ENCODE data around the gene MS4A6E. TPM values are rescaled to one million over a fixed set of nuclear protein-coding genes. Genes with fewer than 3 reads are reported as not detected.
A peak's percentile ranks its signal among the peaks of the same experiment; 100 is the strongest.

MS4A6E gene
- total and polyA plus RNA-seq, 2 experiments from 2014 or later = not detected

- H3K4me2 ChIP-seq = peak overlapping the region; percentile 45; the same call in 1 of the 2 replicates
- H3F3A ChIP-seq (replicated peaks; ENCODE audit: low read depth) = no peaks in the 10 kb centered on the region
- no peaks in the 10 kb centered on the region for H3K27me3 ChIP-seq (ENCODE audit: insufficient read depth)
- TF ChIP-seq ZNF114 (CRISPR knock-in tag; IDR thresholded peaks at IDR 0.05) (no peak), CREB1 (CRISPR knock-in tag; IDR thresholded peaks at IDR 0.05; ENCODE audit: low read depth) (no peak)
- peaks cover 11% of the 10 kb centered on the region for H3K4me1 ChIP-seq (ENCODE audit: insufficient read depth)
- H3K36me3 Mint-ChIP-seq (ENCODE audit: low read depth) = peaks cover 35% of the 10 kb centered on the region
- H3K27ac ChIP-seq (ENCODE audit: low read depth) = peak overlapping the region; percentile 85
- H3K4me1 Mint-ChIP-seq = peaks cover 16% of the 10 kb centered on the region
- DNase-seq (ENCODE audit: low spot score) (peak; percentile 50), ATAC-seq (peak; percentile 29; the same call in 1 of the 3 replicates)
- no peaks in the 10 kb centered on the region for H3K27me3 Mint-ChIP-seq (ENCODE audit: insufficient read depth, low read depth, poor library complexity)
- H3K4me3 Mint-ChIP-seq = no peak overlapping the region
- no peak overlapping the region for H3K27ac Mint-ChIP-seq
- no peak overlapping the region for H3K4me3 ChIP-seq
- peaks cover 31% of the 10 kb centered on the region for H3K9me3 Mint-ChIP-seq
- H4K20me1 ChIP-seq (replicated peaks; ENCODE audit: insufficient read depth) = no peaks in the 10 kb centered on the region
- peaks cover 17% of the 10 kb centered on the region for H3K9me2 ChIP-seq (ENCODE audit: insufficient read depth)
- no peaks in the 10 kb centered on the region for H3K79me2 ChIP-seq (replicated peaks; ENCODE audit: insufficient read depth)
- H3K36me3 ChIP-seq (ENCODE audit: insufficient read depth) = no peaks in the 10 kb centered on the region; the same call in 1 of the 2 replicates
- no peak overlapping the region for H2AFZ ChIP-seq
Measured at GRCh38 chr11:60367009-60367408, 40.0 kb downstream of the MS4A6E start.

DNA sequence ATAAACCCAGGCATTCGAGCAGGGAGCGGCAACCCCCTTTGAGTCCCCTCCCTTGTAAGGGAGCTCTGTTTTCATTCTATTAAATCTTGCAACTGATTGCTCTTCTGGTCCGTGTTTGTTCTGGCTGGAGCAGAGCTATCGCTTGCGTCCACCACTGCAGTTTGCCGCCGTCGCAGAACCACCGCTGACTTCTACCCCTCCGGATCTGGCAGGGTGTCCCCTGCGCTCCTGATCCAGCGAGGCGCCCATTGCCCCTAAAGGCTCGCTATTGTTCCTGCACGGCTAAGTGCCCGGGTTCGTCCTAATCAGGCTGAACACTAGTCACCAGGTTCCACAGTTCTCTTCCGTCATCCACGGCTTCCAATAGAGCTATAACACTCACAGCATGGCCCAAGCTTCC, 40.8 kb downstream of the MS4A6E start:
- H3K27me3 Mint-ChIP-seq (ENCODE audit: insufficient read depth, low read depth, poor library complexity) = peaks cover 3% of the 10 kb centered on the region
- H3K27me3 ChIP-seq (ENCODE audit: insufficient read depth) = no peaks in the 10 kb centered on the region
- no peak for TF ChIP-seq EZH2 (IDR thresholded peaks at IDR 0.05; ENCODE audit: low read depth, unreplicated experiment)
- no peak for TF ChIP-seq ZNF331 (CRISPR knock-in tag; IDR thresholded peaks at IDR 0.05; ENCODE audit: low read depth)
- no peak for TF ChIP-seq CTCF (conservative IDR thresholded peaks at IDR 0.05; ENCODE audit: low read depth in 2 of 2)
- TF ChIP-seq POLR2AphosphoS5 (IDR thresholded peaks at IDR 0.05; ENCODE audit: low read depth) = no peak
- peaks cover 31% of the 10 kb centered on the region for H3K36me3 Mint-ChIP-seq (ENCODE audit: low read depth)
- peaks cover 25% of the 10 kb centered on the region for H3K9me3 Mint-ChIP-seq
- H4K20me1 ChIP-seq (replicated peaks; ENCODE audit: insufficient read depth) = no peaks in the 10 kb centered on the region
- 0 out of 2 replicates have a peak overlapping the region, but pooled peaks have one; percentile 23 for H2AFZ ChIP-seq
- H3K4me1 Mint-ChIP-seq = peaks cover 16% of the 10 kb centered on the region
- no peak overlapping the region for H3K4me3 ChIP-seq
- peaks cover 11% of the 10 kb centered on the region for H3K4me1 ChIP-seq (ENCODE audit: insufficient read depth)
- no peak overlapping the region for H3K27ac ChIP-seq (ENCODE audit: low read depth)
- H3K79me2 ChIP-seq (replicated peaks; ENCODE audit: insufficient read depth) = no peaks in the 10 kb centered on the region
- no peak overlapping the region for H3K27ac Mint-ChIP-seq
- peaks cover 18% of the 10 kb centered on the region for H3K9me2 ChIP-seq (ENCODE audit: insufficient read depth)
- no peaks in the 10 kb centered on the region; the same call in 1 of the 2 replicates for H3K36me3 ChIP-seq (ENCODE audit: insufficient read depth)
- ATAC-seq (no peak), DNase-seq (ENCODE audit: low spot score) (no peak)
- no peaks in the 10 kb centered on the region for H3F3A ChIP-seq (replicated peaks; ENCODE audit: low read depth)
- H3K4me2 ChIP-seq = no peak overlapping the region
- no peak overlapping the region for H3K4me3 Mint-ChIP-seq

- no peak overlapping the region for H3K4me2 ChIP-seq
- no peak for ATAC-seq
- Mint-ChIP-seq H3K4me3 (no peak overlapping the region), H3K9me3 (peaks cover 20% of the 10 kb centered on the region), H3K36me3 (ENCODE audit: low read depth) (peaks cover 18% of the 10 kb centered on the region), H3K4me1 (peaks cover 6% of the 10 kb centered on the region; the same call in 1 of the 3 replicates), H3K27me3 (ENCODE audit: insufficient read depth, low read depth, poor library complexity) (peaks cover 3% of the 10 kb centered on the region), H3K27ac (no peak overlapping the region)
- peaks cover 5% of the 10 kb centered on the region for H3K4me1 ChIP-seq (ENCODE audit: insufficient read depth)
- H3F3A ChIP-seq (replicated peaks; ENCODE audit: low read depth) = no peaks in the 10 kb centered on the region
- no peaks in the 10 kb centered on the region for H4K20me1 ChIP-seq (replicated peaks; ENCODE audit: insufficient read depth)
- no peak for DNase-seq (ENCODE audit: low spot score)
- no peak overlapping the region for H3K4me3 ChIP-seq
- no peak overlapping the region for H2AFZ ChIP-seq
- H3K36me3 ChIP-seq (ENCODE audit: insufficient read depth) = no peaks in the 10 kb centered on the region; the same call in 1 of the 2 replicates
- no peak overlapping the region for H3K27ac ChIP-seq (ENCODE audit: low read depth)
- no peaks in the 10 kb centered on the region for H3K79me2 ChIP-seq (replicated peaks; ENCODE audit: insufficient read depth)
- no peaks in the 10 kb centered on the region for H3K27me3 ChIP-seq (ENCODE audit: insufficient read depth)
- peaks cover 14% of the 10 kb centered on the region for H3K9me2 ChIP-seq (ENCODE audit: insufficient read depth)
- TF ChIP-seq, protein P1, sequence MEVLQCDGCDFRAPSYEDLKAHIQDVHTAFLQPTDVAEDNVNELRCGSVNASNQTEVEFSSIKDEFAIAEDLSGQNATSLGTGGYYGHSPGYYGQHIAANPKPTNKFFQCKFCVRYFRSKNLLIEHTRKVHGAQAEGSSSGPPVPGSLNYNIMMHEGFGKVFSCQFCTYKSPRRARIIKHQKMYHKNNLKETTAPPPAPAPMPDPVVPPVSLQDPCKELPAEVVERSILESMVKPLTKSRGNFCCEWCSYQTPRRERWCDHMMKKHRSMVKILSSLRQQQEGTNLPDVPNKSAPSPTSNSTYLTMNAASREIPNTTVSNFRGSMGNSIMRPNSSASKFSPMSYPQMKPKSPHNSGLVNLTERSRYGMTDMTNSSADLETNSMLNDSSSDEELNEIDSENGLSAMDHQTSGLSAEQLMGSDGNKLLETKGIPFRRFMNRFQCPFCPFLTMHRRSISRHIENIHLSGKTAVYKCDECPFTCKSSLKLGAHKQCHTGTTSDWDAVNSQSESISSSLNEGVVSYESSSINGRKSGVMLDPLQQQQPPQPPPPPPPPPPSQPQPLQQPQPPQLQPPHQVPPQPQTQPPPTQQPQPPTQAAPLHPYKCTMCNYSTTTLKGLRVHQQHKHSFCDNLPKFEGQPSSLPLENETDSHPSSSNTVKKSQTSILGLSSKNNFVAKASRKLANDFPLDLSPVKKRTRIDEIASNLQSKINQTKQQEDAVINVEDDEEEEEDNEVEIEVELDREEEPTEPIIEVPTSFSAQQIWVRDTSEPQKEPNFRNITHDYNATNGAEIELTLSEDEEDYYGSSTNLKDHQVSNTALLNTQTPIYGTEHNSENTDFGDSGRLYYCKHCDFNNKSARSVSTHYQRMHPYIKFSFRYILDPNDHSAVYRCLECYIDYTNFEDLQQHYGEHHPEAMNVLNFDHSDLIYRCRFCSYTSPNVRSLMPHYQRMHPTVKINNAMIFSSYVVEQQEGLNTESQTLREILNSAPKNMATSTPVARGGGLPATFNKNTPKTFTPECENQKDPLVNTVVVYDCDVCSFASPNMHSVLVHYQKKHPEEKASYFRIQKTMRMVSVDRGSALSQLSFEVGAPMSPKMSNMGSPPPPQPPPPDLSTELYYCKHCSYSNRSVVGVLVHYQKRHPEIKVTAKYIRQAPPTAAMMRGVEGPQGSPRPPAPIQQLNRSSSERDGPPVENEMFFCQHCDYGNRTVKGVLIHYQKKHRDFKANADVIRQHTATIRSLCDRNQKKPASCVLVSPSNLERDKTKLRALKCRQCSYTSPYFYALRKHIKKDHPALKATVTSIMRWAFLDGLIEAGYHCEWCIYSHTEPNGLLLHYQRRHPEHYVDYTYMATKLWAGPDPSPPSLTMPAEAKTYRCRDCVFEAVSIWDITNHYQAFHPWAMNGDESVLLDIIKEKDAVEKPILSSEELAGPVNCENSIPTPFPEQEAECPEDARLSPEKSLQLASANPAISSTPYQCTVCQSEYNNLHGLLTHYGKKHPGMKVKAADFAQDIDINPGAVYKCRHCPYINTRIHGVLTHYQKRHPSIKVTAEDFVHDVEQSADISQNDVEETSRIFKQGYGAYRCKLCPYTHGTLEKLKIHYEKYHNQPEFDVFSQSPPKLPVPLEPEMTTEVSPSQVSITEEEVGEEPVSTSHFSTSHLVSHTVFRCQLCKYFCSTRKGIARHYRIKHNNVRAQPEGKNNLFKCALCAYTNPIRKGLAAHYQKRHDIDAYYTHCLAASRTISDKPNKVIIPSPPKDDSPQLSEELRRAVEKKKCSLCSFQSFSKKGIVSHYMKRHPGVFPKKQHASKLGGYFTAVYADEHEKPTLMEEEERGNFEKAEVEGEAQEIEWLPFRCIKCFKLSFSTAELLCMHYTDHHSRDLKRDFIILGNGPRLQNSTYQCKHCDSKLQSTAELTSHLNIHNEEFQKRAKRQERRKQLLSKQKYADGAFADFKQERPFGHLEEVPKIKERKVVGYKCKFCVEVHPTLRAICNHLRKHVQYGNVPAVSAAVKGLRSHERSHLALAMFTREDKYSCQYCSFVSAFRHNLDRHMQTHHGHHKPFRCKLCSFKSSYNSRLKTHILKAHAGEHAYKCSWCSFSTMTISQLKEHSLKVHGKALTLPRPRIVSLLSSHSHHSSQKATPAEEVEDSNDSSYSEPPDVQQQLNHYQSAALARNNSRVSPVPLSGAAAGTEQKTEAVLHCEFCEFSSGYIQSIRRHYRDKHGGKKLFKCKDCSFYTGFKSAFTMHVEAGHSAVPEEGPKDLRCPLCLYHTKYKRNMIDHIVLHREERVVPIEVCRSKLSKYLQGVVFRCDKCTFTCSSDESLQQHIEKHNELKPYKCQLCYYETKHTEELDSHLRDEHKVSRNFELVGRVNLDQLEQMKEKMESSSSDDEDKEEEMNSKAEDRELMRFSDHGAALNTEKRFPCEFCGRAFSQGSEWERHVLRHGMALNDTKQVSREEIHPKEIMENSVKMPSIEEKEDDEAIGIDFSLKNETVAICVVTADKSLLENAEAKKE (CRISPR knock-in tag; IDR thresholded peaks at IDR 0.05) = no peak
- TF ChIP-seq NANOG (IDR thresholded peaks at IDR 0.05; ENCODE audit: borderline replicate concordance) (no peak), EZH2phosphoT487 (IDR thresholded peaks at IDR 0.05; ENCODE audit: unreplicated experiment) (no peak)
Measured at GRCh38 chr11:60370252-60370810, 43.3 kb downstream of the MS4A6E start.

Measured in GM23338 (cell line).